DMS 273 (cell line): ENCODE results near the gene FAM219B.
A peak's percentile ranks its signal among the peaks of the same experiment; 100 is the strongest.
"Not testable (repeated sequence)": the region's sequence is repeated elsewhere in the genome, so short reads cannot be mapped to it uniquely, and the experiment has no call there.

Experiments
- DNase-seq: peaks from one replicate; lab custom pipeline; 2025; ENCODE audit not compliant: unreplicated experiment; lab: John Stamatoyannopoulos, UW

FAM219B gene

GRCh38 chr15:74906450-74907162 lies at the start of gene FAM219B:
FAM219B (minus strand) TSS chr15:74906851; CDS start chr15:74906800, 51 bp downstream.
- peak; percentile 92 for DNase-seq

- DNase-seq = peak; percentile 75
Observed at GRCh38 chr15:74955796-74956647, 49.4 kb upstream of the FAM219B start.

GRCh38 chr15:74955017-74955416 lies 48.4 kb upstream of the FAM219B start:
- peak; percentile 41 for DNase-seq

GRCh38 chr15:74954515-74954914 lies 47.9 kb upstream of the FAM219B start:
- DNase-seq = peak; percentile 76

- DNase-seq = no peak
Observed at GRCh38 chr15:74951006-74951405, 44.4 kb upstream of the FAM219B start.

GRCh38 chr15:74950078-74950908 lies 43.6 kb upstream of the FAM219B start:
- DNase-seq = peak; percentile 85

GRCh38 chr15:74937590-74938371 lies 31.1 kb upstream of the FAM219B start, which contains the start of gene COX5A:
COX5A (minus strand) TSS chr15:74938073; CDS start chr15:74938014, 59 bp downstream.
- DNase-seq = peak; percentile 97

- peak; percentile 55 for DNase-seq
Observed at GRCh38 chr15:74937272-74937589, 30.6 kb upstream of the FAM219B start.

- peak; percentile 34 for DNase-seq
Observed at GRCh38 chr15:74935193-74935592, 28.5 kb upstream of the FAM219B start.

- no peak for DNase-seq
Observed at GRCh38 chr15:74933573-74933972, 26.9 kb upstream of the FAM219B start.

- DNase-seq = no peak
Observed at GRCh38 chr15:74928771-74929198, 22.1 kb upstream of the FAM219B start.

GRCh38 chr15:74924525-74924924 lies 17.9 kb upstream of the FAM219B start:
- DNase-seq = no peak

- DNase-seq = no peak
Observed at GRCh38 chr15:74920456-74920855, 13.8 kb upstream of the FAM219B start.

GRCh38 chr15:74917676-74918075 lies 11.0 kb upstream of the FAM219B start:
- DNase-seq = no peak

- not testable (repeated sequence) for DNase-seq
Observed at GRCh38 chr15:74913799-74914198, 7.1 kb upstream of the FAM219B start.

GRCh38 chr15:74913041-74913440 lies 6.4 kb upstream of the FAM219B start:
- no peak for DNase-seq

GRCh38 chr15:74908635-74909034 lies 2.0 kb upstream of the FAM219B start:
- DNase-seq = no peak

- DNase-seq = peak; percentile 30
Observed at GRCh38 chr15:74907163-74907870, 666 bp upstream of the FAM219B start.

- DNase-seq = no peak
Observed at GRCh38 chr15:74906067-74906449, 593 bp downstream of the FAM219B start.
